Coronary artery (tissue), 2 donors: ENCODE results near the gene FRAS1.
A peak's percentile ranks its signal among the peaks of the same experiment; 100 is the strongest.

Experiments
- DNase-seq: peaks from one replicate; pipeline ENCODE4 v3.0.0-alpha.2; 2017; ENCODE audit warnings: low spot score
- H3K27ac ChIP-seq, 2 donors: fragments of 200-600 bp; sonication (generic); one replicate each; pipeline ENCODE4 v1.5.1; 2016 to 2019
- H3K4me3 ChIP-seq: fragments of 200-600 bp; sonication (generic); 2 replicates; pipeline ENCODE4 v1.5.1; 2016; ENCODE audit warnings: mild to moderate bottlenecking, moderate library complexity
- CTCF ChIP-seq: fragments of 200-600 bp; sonication (generic); IDR thresholded peaks from one replicate; pipeline ENCODE4 v1.5.1; 2019; ENCODE audit warnings: antibody characterized with exemption

FRAS1 gene

GRCh38 chr4:78562687-78563086, 505.6 kb downstream of the FRAS1 start:
- no peak for DNase-seq
- TF ChIP-seq CTCF = no peak
- Histone ChIP-seq H3K4me3 (no peak overlapping the region), H3K27ac (no peak overlapping the region)

GRCh38 chr4:78565971-78566372, 508.8 kb downstream of the FRAS1 start:
- peak overlapping the region in 1 of 2 donors; percentile 1 for H3K27ac ChIP-seq
- DNase-seq = no peak
- H3K4me3 ChIP-seq = no peak overlapping the region
- no peak for TF ChIP-seq CTCF

- no peak overlapping the region for H3K27ac ChIP-seq
- no peak for DNase-seq
- no peak for TF ChIP-seq CTCF
Measured at GRCh38 chr4:78566834-78567499, 509.8 kb downstream of the FRAS1 start.

GRCh38 chr4:78567500-78568060, 510.5 kb downstream of the FRAS1 start:
- H3K27ac ChIP-seq = no peak overlapping the region
- H3K4me3 ChIP-seq = no peak overlapping the region
- DNase-seq = no peak
- no peak for TF ChIP-seq CTCF

More at GRCh38 chr4:78566834-78567499, 509.8 kb downstream of the FRAS1 start:
- no peak overlapping the region for H3K4me3 ChIP-seq

GRCh38 chr4:78568640-78569305, 511.6 kb downstream of the FRAS1 start:
- TF ChIP-seq CTCF = no peak
- Histone ChIP-seq H3K27ac (no peak overlapping the region), H3K4me3 (no peak overlapping the region)
- no peak for DNase-seq

- DNase-seq = no peak
- Histone ChIP-seq H3K27ac (no peak overlapping the region), H3K4me3 (no peak overlapping the region)
- no peak for TF ChIP-seq CTCF
Measured at GRCh38 chr4:78569306-78569821, 512.2 kb downstream of the FRAS1 start.

- DNase-seq = no peak
- TF ChIP-seq CTCF = no peak
- Histone ChIP-seq H3K27ac (no peak overlapping the region), H3K4me3 (no peak overlapping the region)
Measured at GRCh38 chr4:78570117-78570516, 513.0 kb downstream of the FRAS1 start.
